Gastroesophageal sphincter (tissue), 4 donors: ENCODE measurements around the gene ANO2. TPM values are rescaled to one million over a fixed set of nuclear protein-coding genes. Genes with fewer than 3 reads are reported as not detected.
"Not testable (repeated sequence)": the region's sequence is repeated elsewhere in the genome, so short reads cannot be mapped to it uniquely, and the experiment has no call there.

Source experiments
- ATAC-seq: fragments of 150-250 bp; one replicate; pipeline ENCODE4 v1.9.1; 2016; ENCODE audit warnings: mild to moderate bottlenecking, moderate library complexity
- H3K27ac ChIP-seq, 4 donors: fragments of 200-600 bp; sonication (generic) in 3 of 4; 1 replicate in 3 of 4; 2 replicates in 1 of 4; pipeline ENCODE4 v1.5.1; 2016 to 2019
- H3K27me3 ChIP-seq: fragments of 200-600 bp; sonication (generic); one replicate; pipeline ENCODE4 v1.5.1; 2019
- H3K36me3 ChIP-seq, 2 donors: fragments of 200-600 bp; sonication (generic); one replicate each; pipeline ENCODE4 v1.5.1; 2019; ENCODE audit warnings: control low read depth in 1 of 2
- H3K4me1 ChIP-seq, 3 donors: fragments of 200-600 bp; sonication (generic); 1 replicate in 2 of 3; 2 replicates in 1 of 3; pipeline ENCODE4 v1.5.1; 2016 to 2019; ENCODE audit warnings: control low read depth in 2 of 3
- H3K4me3 ChIP-seq, 2 donors: fragments of 200-600 bp; sonication (generic); one replicate each; pipeline ENCODE4 v1.5.1; 2019; ENCODE audit warnings: mild to moderate bottlenecking in 1 of 2, moderate library complexity in 1 of 2
- H3K9me3 ChIP-seq, 3 donors: fragments of 200-600 bp; sonication (generic); one replicate each; pipeline ENCODE4 v1.5.1; 2017 to 2019; ENCODE audit warnings: control low read depth in 2 of 3
- EP300 ChIP-seq: sonication (generic); formaldehyde crosslinking; IDR thresholded peaks from one replicate; pipeline ENCODE4 v1.6.1; 2017; ENCODE audit warnings: antibody characterized with exemption, mild to moderate bottlenecking
- POLR2A ChIP-seq, 2 donors: fragments of 450-650 bp; IDR thresholded peaks; one replicate each; pipeline ENCODE4 v1.6.1; 2017; ENCODE audit warnings: antibody characterized with exemption in 2 of 2, mild to moderate bottlenecking in 2 of 2, moderate library complexity in 1 of 2
- POLR2AphosphoS5 ChIP-seq: sonication (generic); formaldehyde crosslinking; IDR thresholded peaks from one replicate; pipeline ENCODE4 v1.6.1; 2017; ENCODE audit warnings: antibody characterized with exemption
- WGBS, 2 donors: methylation state at CpG; one replicate each; pipeline ENCODE4 v1.1.5; 2018; ENCODE audit warnings: low coverage in 1 of 2; 5-methylcytosine and 5-hydroxymethylcytosine counted together
- total RNA-seq, 4 donors: library from RNA; depleted of rRNA; stranded (reverse); fragments of >200 nt; gene quantifications; one replicate each; pipeline ENCODE4 v1.1.0, GENCODE V29; 2016
- TF ChIP-seq, protein P1 (sequence below), 4 experiments: fragments of 200-600 bp in 2 of 4; fragments of 450-650 bp in 2 of 4; sonication (generic) in 1 of 4; IDR thresholded peaks; one replicate each; pipeline ENCODE4 v1.5.1; 2017 to 2019; ENCODE audit warnings: antibody characterized with exemption in 4 of 4, mild to moderate bottlenecking in 2 of 4, moderate library complexity in 2 of 4

The ANO2 gene
- total RNA-seq, 4 donors from 2014 or later, result 3.1 to 10.9 (median 6.7) TPM

DNA sequence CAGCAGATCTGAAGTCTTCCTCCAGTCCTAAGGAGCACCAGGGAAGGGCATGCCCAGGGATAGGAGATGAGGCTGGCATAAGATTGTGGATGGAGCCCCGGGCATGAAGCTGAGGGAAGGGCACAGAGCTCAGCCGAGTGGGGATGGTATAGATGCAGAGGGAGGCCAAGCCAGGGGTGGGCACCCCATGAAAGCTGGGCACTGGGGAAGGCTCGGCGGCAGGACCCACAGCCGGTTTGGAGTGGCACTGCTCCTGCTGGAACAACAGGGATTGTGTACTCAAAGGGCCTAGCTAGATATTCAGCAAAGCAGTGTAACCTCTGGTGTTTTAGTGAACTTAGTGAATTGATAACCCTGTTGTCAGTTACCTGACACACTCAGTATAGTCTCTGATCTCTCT lies 396.0 kb downstream of the ANO2 start:
- Histone ChIP-seq H3K4me1 (no peaks in the 10 kb centered on the region), H3K4me3 (no peak overlapping the region), H3K36me3 (no peaks in the 10 kb centered on the region), H3K9me3 (peaks cover 0 to 20% (median 0%) of the 10 kb centered on the region in 3 donors), H3K27ac (no peak overlapping the region), H3K27me3 (peaks cover 18% of the 10 kb centered on the region)
- no peak for ATAC-seq
- TF ChIP-seq POLR2A (IDR thresholded peaks at IDR 0.05) (no peak), EP300 (no peak), POLR2AphosphoS5 (no peak)
- TF ChIP-seq, protein P1, sequence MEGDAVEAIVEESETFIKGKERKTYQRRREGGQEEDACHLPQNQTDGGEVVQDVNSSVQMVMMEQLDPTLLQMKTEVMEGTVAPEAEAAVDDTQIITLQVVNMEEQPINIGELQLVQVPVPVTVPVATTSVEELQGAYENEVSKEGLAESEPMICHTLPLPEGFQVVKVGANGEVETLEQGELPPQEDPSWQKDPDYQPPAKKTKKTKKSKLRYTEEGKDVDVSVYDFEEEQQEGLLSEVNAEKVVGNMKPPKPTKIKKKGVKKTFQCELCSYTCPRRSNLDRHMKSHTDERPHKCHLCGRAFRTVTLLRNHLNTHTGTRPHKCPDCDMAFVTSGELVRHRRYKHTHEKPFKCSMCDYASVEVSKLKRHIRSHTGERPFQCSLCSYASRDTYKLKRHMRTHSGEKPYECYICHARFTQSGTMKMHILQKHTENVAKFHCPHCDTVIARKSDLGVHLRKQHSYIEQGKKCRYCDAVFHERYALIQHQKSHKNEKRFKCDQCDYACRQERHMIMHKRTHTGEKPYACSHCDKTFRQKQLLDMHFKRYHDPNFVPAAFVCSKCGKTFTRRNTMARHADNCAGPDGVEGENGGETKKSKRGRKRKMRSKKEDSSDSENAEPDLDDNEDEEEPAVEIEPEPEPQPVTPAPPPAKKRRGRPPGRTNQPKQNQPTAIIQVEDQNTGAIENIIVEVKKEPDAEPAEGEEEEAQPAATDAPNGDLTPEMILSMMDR (IDR thresholded peaks at IDR 0.05), result no peak
- WGBS, 2 donors, result 75 to 82% methylated on average over 2 to 3 of the region's 5 CpGs

DNA sequence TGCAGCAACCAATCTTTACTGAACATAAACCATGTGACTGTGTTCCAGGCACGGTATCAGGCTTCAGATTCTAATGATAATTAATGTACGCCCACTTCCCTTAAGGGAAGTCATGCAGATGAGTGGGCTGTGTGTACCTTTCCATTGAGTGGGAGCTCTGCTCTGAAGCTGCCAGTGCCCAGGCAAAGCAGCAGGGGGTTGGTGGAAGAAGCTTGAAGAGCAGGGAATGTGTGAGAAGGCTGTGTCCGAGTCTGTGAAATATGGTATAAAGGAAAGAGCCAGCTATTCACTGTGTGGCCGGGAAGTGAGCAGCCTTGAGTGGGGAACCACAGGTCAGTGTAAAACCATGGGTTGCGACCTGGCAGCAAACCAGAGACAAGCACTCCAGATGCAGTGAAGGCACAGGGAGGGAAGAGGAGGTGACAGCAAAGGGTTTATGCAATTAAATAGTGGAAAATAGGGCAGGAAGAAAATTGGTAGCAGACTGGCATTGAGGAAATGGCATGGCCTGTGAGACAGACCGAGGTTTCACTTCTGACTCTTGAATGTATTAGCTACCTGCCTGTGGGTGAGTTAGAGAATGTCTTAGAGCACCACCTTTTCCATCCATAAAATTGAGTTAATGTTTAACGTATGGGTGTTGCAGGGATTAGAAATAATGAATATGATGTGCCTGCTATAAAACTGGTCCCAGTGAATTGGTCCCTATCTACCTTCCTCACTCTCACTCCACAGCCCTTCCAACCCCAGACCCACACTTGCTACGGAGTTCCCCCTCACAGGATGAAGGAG lies 396.7 kb downstream of the ANO2 start:
- no peak overlapping the region for H3K27ac ChIP-seq
- ATAC-seq, result no peak
- 75 to 86% methylated on average over 3 to 6 of the region's 8 CpGs for WGBS, 2 donors
- H3K27me3 ChIP-seq, result peaks cover 18% of the 10 kb centered on the region
- no peaks in the 10 kb centered on the region for H3K36me3 ChIP-seq
- H3K9me3 ChIP-seq, result peaks cover 0 to 24% (median 0%) of the 10 kb centered on the region in 3 donors
- H3K4me3 ChIP-seq, result no peak overlapping the region
- TF ChIP-seq EP300, result no peak
- TF ChIP-seq POLR2A (IDR thresholded peaks at IDR 0.05), result no peak
- no peak for TF ChIP-seq POLR2AphosphoS5
- TF ChIP-seq, protein P1 (IDR thresholded peaks at IDR 0.05), result no peak
- H3K4me1 ChIP-seq, result no peaks in the 10 kb centered on the region

DNA sequence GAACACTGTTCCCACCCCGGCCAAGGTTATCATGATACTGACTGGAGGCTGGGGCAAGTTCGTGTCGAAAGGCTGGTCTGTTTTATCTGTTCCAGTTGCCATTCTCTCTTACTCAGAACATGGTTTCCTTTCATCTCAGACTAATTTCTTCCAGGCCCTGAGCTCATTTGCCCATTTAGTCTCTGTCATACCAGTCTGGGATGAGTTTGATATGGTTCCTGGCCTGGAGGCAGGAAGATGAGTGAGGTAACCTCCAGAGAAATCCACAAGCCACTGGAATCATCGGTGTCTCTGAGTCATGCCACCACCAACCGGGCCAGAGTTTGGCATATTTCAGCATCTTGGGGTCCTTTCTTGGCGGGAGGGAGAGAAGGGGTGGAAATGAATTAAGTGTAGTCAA lies 398.4 kb downstream of the ANO2 start:
- WGBS, 2 donors, result 76 to 87% methylated on average over 4 to 5 of the region's 6 CpGs
- H3K27ac ChIP-seq, result no peak overlapping the region
- H3K9me3 ChIP-seq, result peaks cover 0 to 24% (median 0%) of the 10 kb centered on the region in 3 donors
- no peaks in the 10 kb centered on the region for H3K36me3 ChIP-seq
- H3K4me3 ChIP-seq, result no peak overlapping the region
- peaks cover 18% of the 10 kb centered on the region for H3K27me3 ChIP-seq
- ATAC-seq, result no peak
- TF ChIP-seq POLR2AphosphoS5 (no peak), EP300 (no peak), POLR2A (IDR thresholded peaks at IDR 0.05) (no peak)
- TF ChIP-seq, protein P1 (IDR thresholded peaks at IDR 0.05), result no peak
- no peaks in the 10 kb centered on the region for H3K4me1 ChIP-seq

DNA sequence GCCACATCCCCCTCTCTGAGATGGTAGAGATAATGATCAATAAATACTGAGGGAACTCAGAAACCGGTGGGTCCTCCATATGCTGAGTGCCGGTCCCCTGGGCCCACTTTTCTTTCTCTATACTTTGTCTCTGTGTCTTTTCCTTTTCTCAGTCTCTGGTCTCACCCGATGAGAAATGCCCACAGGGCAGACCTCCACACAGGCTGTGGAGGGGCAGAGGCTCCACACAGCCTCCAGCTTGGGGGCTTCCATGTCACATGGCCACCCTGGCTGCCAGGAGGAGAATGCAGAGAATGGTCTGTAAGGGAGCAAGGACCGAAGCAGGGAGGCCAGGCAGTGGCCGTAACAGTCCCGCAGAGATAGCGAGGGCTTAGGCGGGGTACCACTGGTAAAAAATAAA lies 407.3 kb downstream of the ANO2 start:
- Histone ChIP-seq H3K9me3 (peaks cover 0 to 6% (median 0%) of the 10 kb centered on the region in 3 donors), H3K27me3 (no peaks in the 10 kb centered on the region), H3K4me3 (no peak overlapping the region), H3K4me1 (no peaks in the 10 kb centered on the region), H3K27ac (no peak overlapping the region), H3K36me3 (no peaks in the 10 kb centered on the region)
- no peak for ATAC-seq
- TF ChIP-seq, protein P1 (IDR thresholded peaks at IDR 0.05), result no peak
- TF ChIP-seq POLR2A (IDR thresholded peaks at IDR 0.05) (no peak), POLR2AphosphoS5 (no peak), EP300 (no peak)
- 43 to 93% methylated on average over 1 to 5 of the region's 8 CpGs for WGBS, 2 donors

DNA sequence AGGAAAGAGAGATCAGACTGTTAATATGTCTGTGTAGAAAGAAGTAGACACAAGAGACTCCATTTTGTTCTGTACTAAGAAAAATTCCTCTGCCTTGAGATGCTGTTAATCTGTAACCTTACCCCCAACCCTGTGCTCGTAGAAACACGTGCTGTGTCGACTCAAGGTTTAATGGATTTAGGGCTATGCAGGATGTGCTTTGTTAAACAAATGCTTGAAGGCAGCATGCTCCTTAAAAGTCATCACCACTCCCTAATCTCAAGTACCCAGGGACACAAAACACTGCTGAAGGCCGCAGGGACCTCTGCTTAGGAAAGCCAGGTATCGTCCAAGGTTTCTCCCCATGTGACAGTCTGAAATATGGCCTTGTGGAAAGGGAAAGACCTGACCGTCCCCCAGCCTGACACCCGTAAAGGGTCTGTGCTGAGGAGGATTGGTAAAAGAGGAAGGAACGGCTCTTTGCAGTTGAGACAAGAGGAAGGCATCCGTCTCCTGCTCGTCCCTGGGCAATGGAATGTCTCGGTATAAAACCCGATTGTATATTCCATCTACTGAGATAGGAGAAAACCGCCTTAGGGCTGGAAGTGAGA lies 407.9 kb downstream of the ANO2 start:
- not testable (repeated sequence) for H3K4me1 ChIP-seq, H3K4me3 ChIP-seq, H3K27me3 ChIP-seq, H3K27ac ChIP-seq, ATAC-seq, H3K36me3 ChIP-seq, H3K9me3 ChIP-seq
- 35 to 59% methylated on average over 7 to 13 of the region's 13 CpGs for WGBS, 2 donors
